ENCODE measurements around the gene TSHZ2. TPM values are rescaled to one million over a fixed set of nuclear protein-coding genes. Genes with fewer than 3 reads are reported as not detected.

The TSHZ2 gene
- total and polyA plus RNA-seq, 5 donors from 2014 or later, result 1.00 to 41.7 (median 2.1) TPM

DNA sequence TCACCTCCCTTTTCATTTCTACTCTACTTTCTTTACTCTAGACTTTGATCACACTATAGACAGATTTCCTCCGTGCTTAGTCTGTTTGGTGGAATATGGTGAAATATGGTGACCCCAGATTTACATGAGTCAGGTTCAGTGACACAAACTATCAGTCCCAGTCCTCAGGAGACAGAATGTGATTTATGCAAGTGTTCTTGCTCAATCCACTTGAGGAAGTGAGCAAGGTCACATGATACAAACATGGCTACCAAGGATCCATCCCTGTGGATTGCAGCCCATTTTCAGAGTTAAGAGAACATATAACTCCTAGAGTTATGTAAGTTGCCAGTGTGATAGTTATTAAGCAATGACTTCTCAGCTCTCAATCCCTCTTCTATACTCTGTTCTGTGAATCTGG is 23.7 kb upstream of the TSHZ2 start:
- Histone ChIP-seq H3K4me1 (ENCODE audit: control insufficient read depth, insufficient read depth, low read length, poor library complexity, severe bottlenecking) (no peaks in the 10 kb centered on the region), H3K4me3 (ENCODE audit: low read depth, low read length) (no peak overlapping the region), H3K9me3 (ENCODE audit: control insufficient read depth in 2 of 2, low read length in 2 of 2) (no peaks in the 10 kb centered on the region), H3K36me3 (ENCODE audit: control insufficient read depth, insufficient read depth, low read length) (no peaks in the 10 kb centered on the region), H3K27me3 (ENCODE audit: control insufficient read depth, insufficient read depth, low read length) (no peaks in the 10 kb centered on the region), H3K27ac (ENCODE audit: insufficient read depth, low read length, poor library complexity, severe bottlenecking) (no peak overlapping the region)
- no peaks in the 10 kb centered on the region for H3K36me3 Mint-ChIP-seq
- peaks cover 0 to 2% (median 0%) of the 10 kb centered on the region in 7 donors for H3K9me3 Mint-ChIP-seq
- H3K27me3 Mint-ChIP-seq, result peaks cover 24% of the 10 kb centered on the region
- H3K4me3 Mint-ChIP-seq, result no peak overlapping the region
- DNase-seq (no peak), ATAC-seq (ENCODE audit: low read depth in 2 of 2) (no peak)
- H3K27ac Mint-ChIP-seq, result no peak overlapping the region
- H3K4me1 Mint-ChIP-seq, result no peaks in the 10 kb centered on the region

DNA sequence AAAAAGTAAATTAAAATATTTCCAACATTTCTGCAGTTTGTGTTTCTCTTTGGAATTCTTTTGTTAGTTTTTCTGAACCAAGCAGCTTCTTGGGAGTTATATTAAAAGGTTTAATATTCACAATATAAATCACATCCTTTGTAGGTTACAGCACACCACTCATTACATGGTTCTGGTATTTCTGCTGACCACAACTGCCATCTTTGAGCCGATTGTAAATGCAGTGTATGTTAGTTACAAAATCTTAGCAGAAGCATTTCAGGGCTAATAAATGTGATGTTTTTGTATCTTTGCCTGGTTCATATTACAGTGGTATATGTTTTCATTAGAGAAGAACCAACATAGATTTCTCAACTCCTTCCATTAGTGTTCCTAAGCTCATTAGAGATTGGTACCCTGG is 19.1 kb upstream of the TSHZ2 start:
- Histone ChIP-seq H3K9me3 (ENCODE audit: control insufficient read depth in 2 of 2, low read length in 2 of 2) (no peaks in the 10 kb centered on the region), H3K27me3 (ENCODE audit: control insufficient read depth, insufficient read depth, low read length) (no peaks in the 10 kb centered on the region), H3K4me3 (ENCODE audit: low read depth, low read length) (no peak overlapping the region), H3K27ac (ENCODE audit: insufficient read depth, low read length, poor library complexity, severe bottlenecking) (no peak overlapping the region), H3K4me1 (ENCODE audit: control insufficient read depth, insufficient read depth, low read length, poor library complexity, severe bottlenecking) (no peaks in the 10 kb centered on the region), H3K36me3 (ENCODE audit: control insufficient read depth, insufficient read depth, low read length) (no peaks in the 10 kb centered on the region)
- no peak overlapping the region for H3K4me3 Mint-ChIP-seq
- H3K36me3 Mint-ChIP-seq, result no peaks in the 10 kb centered on the region
- H3K27ac Mint-ChIP-seq, result no peak overlapping the region
- ATAC-seq (ENCODE audit: low read depth in 2 of 2), result no peak
- H3K4me1 Mint-ChIP-seq, result no peaks in the 10 kb centered on the region
- peaks cover 0 to 6% (median 0%) of the 10 kb centered on the region in 7 donors for H3K9me3 Mint-ChIP-seq
- no peak for DNase-seq
- peaks cover 24% of the 10 kb centered on the region for H3K27me3 Mint-ChIP-seq

DNA sequence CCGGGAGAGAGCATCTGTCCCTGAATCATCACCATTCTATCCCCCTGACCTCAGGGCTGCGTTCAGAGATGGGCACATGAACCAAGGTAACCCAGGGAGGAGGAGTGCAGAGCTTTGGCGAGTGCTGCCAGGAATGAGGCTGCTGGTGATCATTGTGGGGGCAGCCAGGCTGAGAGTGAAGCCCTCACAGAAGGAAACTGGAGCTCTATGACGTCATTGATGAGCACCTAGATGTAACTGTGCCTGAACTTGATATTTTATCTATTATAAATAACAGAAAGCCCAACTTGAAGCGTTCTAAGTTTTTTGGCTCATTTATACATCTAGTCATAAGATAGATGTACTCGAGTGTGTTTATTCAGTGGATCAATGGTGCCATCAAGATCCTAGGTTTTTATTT is 17.3 kb upstream of the TSHZ2 start:
- Mint-ChIP-seq H3K4me1 (peaks cover 0 to 2% (median 0%) of the 10 kb centered on the region in 4 donors), H3K4me3 (no peak overlapping the region), H3K27ac (no peak overlapping the region), H3K9me3 (peaks cover 0 to 4% (median 0%) of the 10 kb centered on the region in 7 donors), H3K36me3 (no peaks in the 10 kb centered on the region), H3K27me3 (peaks cover 20% of the 10 kb centered on the region)
- Histone ChIP-seq H3K4me3 (ENCODE audit: low read depth, low read length) (no peak overlapping the region), H3K4me1 (ENCODE audit: control insufficient read depth, insufficient read depth, low read length, poor library complexity, severe bottlenecking) (no peaks in the 10 kb centered on the region), H3K27me3 (ENCODE audit: control insufficient read depth, insufficient read depth, low read length) (no peaks in the 10 kb centered on the region), H3K9me3 (ENCODE audit: control insufficient read depth in 2 of 2, low read length in 2 of 2) (no peaks in the 10 kb centered on the region), H3K27ac (ENCODE audit: insufficient read depth, low read length, poor library complexity, severe bottlenecking) (no peak overlapping the region), H3K36me3 (ENCODE audit: control insufficient read depth, insufficient read depth, low read length) (no peaks in the 10 kb centered on the region)
- no peak for DNase-seq
- no peak for ATAC-seq (ENCODE audit: low read depth in 2 of 2)

DNA sequence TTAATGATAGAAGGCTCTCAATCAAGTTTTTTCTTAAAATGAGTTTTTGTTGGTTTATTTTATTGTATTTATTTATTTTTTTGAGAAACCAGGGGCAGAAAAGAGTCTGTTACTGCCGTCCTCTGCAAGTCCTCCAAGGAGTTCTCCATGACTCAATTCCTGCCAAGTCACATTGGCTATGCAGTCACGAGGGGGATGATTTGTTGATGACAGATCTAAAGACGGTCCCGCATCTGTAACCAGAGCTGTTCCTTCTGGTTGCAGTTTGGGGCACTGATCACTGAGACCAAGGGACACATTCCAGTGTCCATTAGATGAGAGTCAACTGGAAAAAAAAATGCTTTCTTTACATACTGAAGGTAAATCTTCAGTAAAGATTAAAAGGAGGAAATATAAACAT is 13.9 kb upstream of the TSHZ2 start:
- Histone ChIP-seq H3K9me3 (ENCODE audit: control insufficient read depth in 2 of 2, low read length in 2 of 2) (no peaks in the 10 kb centered on the region), H3K4me1 (ENCODE audit: control insufficient read depth, insufficient read depth, low read length, poor library complexity, severe bottlenecking) (no peaks in the 10 kb centered on the region), H3K36me3 (ENCODE audit: control insufficient read depth, insufficient read depth, low read length) (no peaks in the 10 kb centered on the region), H3K4me3 (ENCODE audit: low read depth, low read length) (no peak overlapping the region), H3K27ac (ENCODE audit: insufficient read depth, low read length, poor library complexity, severe bottlenecking) (no peak overlapping the region), H3K27me3 (ENCODE audit: control insufficient read depth, insufficient read depth, low read length) (no peaks in the 10 kb centered on the region)
- Mint-ChIP-seq H3K36me3 (no peaks in the 10 kb centered on the region), H3K4me1 (peaks cover 0 to 2% (median 0%) of the 10 kb centered on the region in 4 donors), H3K27ac (no peak overlapping the region), H3K4me3 (no peak overlapping the region), H3K27me3 (peaks cover 6% of the 10 kb centered on the region), H3K9me3 (peaks cover 0 to 4% (median 0%) of the 10 kb centered on the region in 7 donors)
- ATAC-seq (ENCODE audit: low read depth in 2 of 2) (no peak), DNase-seq (no peak)

DNA sequence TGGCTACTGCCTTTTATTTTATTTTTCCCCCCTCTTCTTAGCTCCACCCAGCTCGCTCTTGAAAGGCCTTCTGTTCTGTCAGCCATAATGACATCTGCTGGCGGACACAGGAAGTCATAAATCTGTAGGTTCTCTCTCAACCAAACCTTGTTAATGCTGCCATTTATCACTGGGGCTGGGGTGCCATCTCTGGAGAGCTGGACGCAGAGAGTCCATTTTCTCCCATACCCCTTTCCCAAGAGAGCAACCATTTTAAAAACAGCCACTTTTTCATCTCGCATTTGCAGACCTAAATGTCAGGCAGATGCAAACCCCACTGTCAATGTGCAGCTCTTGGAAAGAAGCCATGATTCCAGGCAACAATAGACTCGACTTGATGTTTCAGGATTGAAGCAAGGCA is 13.0 kb upstream of the TSHZ2 start:
- H3K4me3 Mint-ChIP-seq, result no peak overlapping the region
- DNase-seq (no peak), ATAC-seq (ENCODE audit: low read depth in 2 of 2) (no peak)
- no peaks in the 10 kb centered on the region for H3K36me3 Mint-ChIP-seq
- Histone ChIP-seq H3K9me3 (ENCODE audit: control insufficient read depth in 2 of 2, low read length in 2 of 2) (no peaks in the 10 kb centered on the region), H3K36me3 (ENCODE audit: control insufficient read depth, insufficient read depth, low read length) (no peaks in the 10 kb centered on the region), H3K4me1 (ENCODE audit: control insufficient read depth, insufficient read depth, low read length, poor library complexity, severe bottlenecking) (no peaks in the 10 kb centered on the region), H3K27ac (ENCODE audit: insufficient read depth, low read length, poor library complexity, severe bottlenecking) (no peak overlapping the region), H3K4me3 (ENCODE audit: low read depth, low read length) (no peak overlapping the region), H3K27me3 (ENCODE audit: control insufficient read depth, insufficient read depth, low read length) (no peaks in the 10 kb centered on the region)
- H3K27me3 Mint-ChIP-seq, result peaks cover 4% of the 10 kb centered on the region
- peaks cover 0 to 2% (median 0%) of the 10 kb centered on the region in 4 donors for H3K4me1 Mint-ChIP-seq
- H3K9me3 Mint-ChIP-seq, result peaks cover 0 to 2% (median 0%) of the 10 kb centered on the region in 7 donors
- no peak overlapping the region for H3K27ac Mint-ChIP-seq

DNA sequence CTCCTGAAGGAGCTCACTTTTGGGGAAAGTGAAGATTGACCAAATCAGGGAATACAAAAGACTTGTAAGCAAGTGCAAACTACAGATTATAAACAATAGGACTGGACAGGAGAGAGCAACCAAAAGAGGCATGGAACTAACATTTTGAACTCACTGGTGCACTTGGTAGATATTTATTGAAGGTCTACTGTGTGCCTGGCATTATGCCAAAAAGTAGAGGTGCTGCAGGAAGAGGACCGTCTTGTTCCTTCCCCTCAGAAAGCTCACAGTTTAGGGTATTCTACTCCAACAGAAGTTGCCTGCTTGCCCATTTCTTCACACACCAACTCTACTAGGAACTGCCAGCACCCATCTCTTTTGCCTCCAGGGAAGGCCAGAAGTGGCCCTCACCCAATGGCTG is 10.0 kb upstream of the TSHZ2 start:
- Histone ChIP-seq H3K9me3 (ENCODE audit: control insufficient read depth in 2 of 2, low read length in 2 of 2) (no peaks in the 10 kb centered on the region), H3K4me1 (ENCODE audit: control insufficient read depth, insufficient read depth, low read length, poor library complexity, severe bottlenecking) (no peaks in the 10 kb centered on the region), H3K27me3 (ENCODE audit: control insufficient read depth, insufficient read depth, low read length) (peaks cover 3% of the 10 kb centered on the region), H3K4me3 (ENCODE audit: low read depth, low read length) (no peak overlapping the region), H3K36me3 (ENCODE audit: control insufficient read depth, insufficient read depth, low read length) (no peaks in the 10 kb centered on the region), H3K27ac (ENCODE audit: insufficient read depth, low read length, poor library complexity, severe bottlenecking) (no peak overlapping the region)
- ATAC-seq (ENCODE audit: low read depth in 2 of 2), result no peak
- Mint-ChIP-seq H3K4me3 (no peak overlapping the region), H3K27ac (no peak overlapping the region), H3K27me3 (peaks cover 9% of the 10 kb centered on the region), H3K9me3 (peaks cover 0 to 2% (median 0%) of the 10 kb centered on the region in 7 donors), H3K4me1 (peaks cover 0 to 13% (median 7%) of the 10 kb centered on the region in 4 donors), H3K36me3 (no peaks in the 10 kb centered on the region)
- no peak for DNase-seq

GRCh38 chr20:52963131-52963530 is 9.0 kb upstream of the TSHZ2 start:
- Mint-ChIP-seq H3K27me3 (peaks cover 9% of the 10 kb centered on the region), H3K9me3 (peaks cover 0 to 2% (median 0%) of the 10 kb centered on the region in 7 donors), H3K4me3 (peak overlapping the region in 1 of 4 donors; percentile 58), H3K4me1 (peaks cover 0 to 22% (median 9%) of the 10 kb centered on the region in 4 donors), H3K36me3 (no peaks in the 10 kb centered on the region), H3K27ac (no peak overlapping the region)
- Histone ChIP-seq H3K36me3 (ENCODE audit: control insufficient read depth, insufficient read depth, low read length) (no peaks in the 10 kb centered on the region), H3K9me3 (ENCODE audit: control insufficient read depth in 2 of 2, low read length in 2 of 2) (no peaks in the 10 kb centered on the region), H3K27me3 (ENCODE audit: control insufficient read depth, insufficient read depth, low read length) (peaks cover 3% of the 10 kb centered on the region), H3K4me3 (ENCODE audit: low read depth, low read length) (no peak overlapping the region), H3K27ac (ENCODE audit: insufficient read depth, low read length, poor library complexity, severe bottlenecking) (no peak overlapping the region), H3K4me1 (ENCODE audit: control insufficient read depth, insufficient read depth, low read length, poor library complexity, severe bottlenecking) (no peaks in the 10 kb centered on the region)
- no peak for ATAC-seq (ENCODE audit: low read depth in 2 of 2)
- no peak for DNase-seq

GRCh38 chr20:52964131-52964530 is 8.0 kb upstream of the TSHZ2 start:
- Mint-ChIP-seq H3K4me3 (no peak overlapping the region), H3K27ac (no peak overlapping the region)
- no peaks in the 10 kb centered on the region for H3K36me3 ChIP-seq (ENCODE audit: control insufficient read depth, insufficient read depth, low read length)

More at GRCh38 chr20:52964131-52964530, 8.0 kb upstream of the TSHZ2 start:
- Mint-ChIP-seq H3K36me3 (no peaks in the 10 kb centered on the region), H3K27me3 (peaks cover 9% of the 10 kb centered on the region), H3K9me3 (peaks cover 0 to 2% (median 0%) of the 10 kb centered on the region in 7 donors), H3K4me1 (peaks cover 0 to 25% (median 8%) of the 10 kb centered on the region in 4 donors)
- ATAC-seq (ENCODE audit: low read depth in 2 of 2) (no peak), DNase-seq (no peak)
- Histone ChIP-seq H3K4me1 (ENCODE audit: control insufficient read depth, insufficient read depth, low read length, poor library complexity, severe bottlenecking) (no peaks in the 10 kb centered on the region), H3K4me3 (ENCODE audit: low read depth, low read length) (no peak overlapping the region), H3K27ac (ENCODE audit: insufficient read depth, low read length, poor library complexity, severe bottlenecking) (no peak overlapping the region), H3K27me3 (ENCODE audit: control insufficient read depth, insufficient read depth, low read length) (peaks cover 3% of the 10 kb centered on the region), H3K9me3 (ENCODE audit: control insufficient read depth in 2 of 2, low read length in 2 of 2) (no peaks in the 10 kb centered on the region)
